Epithelial cell of proximal tubule (primary cell): ENCODE data around the gene TMEM239. TPM values are rescaled to one million over a fixed set of nuclear protein-coding genes. Genes with fewer than 3 reads are reported as not detected.

Experiments used
- DNase-seq: peaks from one replicate; pipeline ENCODE4 v3.0.0-alpha.2; 2011; ENCODE audit warnings: low read depth
- H3K4me3 ChIP-seq: 2 replicates; pipeline ENCODE4 v1.5.1; 2011; ENCODE audit warnings: low read depth, mild to moderate bottlenecking, low read length
- total RNA-seq: library from RNA; depleted of rRNA; stranded (reverse); fragments of >200 nt; gene quantifications from 2 replicates; pipeline ENCODE4 v1.2.3, GENCODE V29; 2015
- TF ChIP-seq, protein P1 (sequence below): conservative IDR thresholded peaks from 2 replicates; pipeline ENCODE4 v1.5.1; 2012; ENCODE audit warnings: low read depth, mild to moderate bottlenecking, low read length

Gene TMEM239
- total RNA-seq, 1 donor from 2014 or later: not detected

DNA sequence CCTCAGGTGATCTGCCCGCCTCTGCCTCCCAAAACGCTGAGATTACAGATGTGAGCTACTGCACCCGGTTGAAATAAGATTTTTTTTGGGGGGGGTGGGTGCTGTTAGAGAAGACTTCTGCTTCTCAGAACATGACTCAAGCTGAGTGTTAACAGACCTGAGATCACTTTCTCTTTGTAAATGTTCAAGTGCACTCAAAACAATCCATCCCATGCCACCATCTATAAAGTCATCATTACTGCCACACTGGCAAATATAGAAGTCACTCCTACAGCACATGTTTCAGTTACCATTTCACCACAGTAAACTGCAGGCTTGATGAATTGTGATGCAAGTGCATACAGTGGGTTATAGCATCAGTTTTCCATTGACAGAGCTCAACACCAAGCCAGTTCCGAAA lies 33.4 kb downstream of the TMEM239 start:
- H3K4me3 ChIP-seq: no peak overlapping the region
- no peak for DNase-seq
- TF ChIP-seq, protein P1, sequence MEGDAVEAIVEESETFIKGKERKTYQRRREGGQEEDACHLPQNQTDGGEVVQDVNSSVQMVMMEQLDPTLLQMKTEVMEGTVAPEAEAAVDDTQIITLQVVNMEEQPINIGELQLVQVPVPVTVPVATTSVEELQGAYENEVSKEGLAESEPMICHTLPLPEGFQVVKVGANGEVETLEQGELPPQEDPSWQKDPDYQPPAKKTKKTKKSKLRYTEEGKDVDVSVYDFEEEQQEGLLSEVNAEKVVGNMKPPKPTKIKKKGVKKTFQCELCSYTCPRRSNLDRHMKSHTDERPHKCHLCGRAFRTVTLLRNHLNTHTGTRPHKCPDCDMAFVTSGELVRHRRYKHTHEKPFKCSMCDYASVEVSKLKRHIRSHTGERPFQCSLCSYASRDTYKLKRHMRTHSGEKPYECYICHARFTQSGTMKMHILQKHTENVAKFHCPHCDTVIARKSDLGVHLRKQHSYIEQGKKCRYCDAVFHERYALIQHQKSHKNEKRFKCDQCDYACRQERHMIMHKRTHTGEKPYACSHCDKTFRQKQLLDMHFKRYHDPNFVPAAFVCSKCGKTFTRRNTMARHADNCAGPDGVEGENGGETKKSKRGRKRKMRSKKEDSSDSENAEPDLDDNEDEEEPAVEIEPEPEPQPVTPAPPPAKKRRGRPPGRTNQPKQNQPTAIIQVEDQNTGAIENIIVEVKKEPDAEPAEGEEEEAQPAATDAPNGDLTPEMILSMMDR: no peak

DNA sequence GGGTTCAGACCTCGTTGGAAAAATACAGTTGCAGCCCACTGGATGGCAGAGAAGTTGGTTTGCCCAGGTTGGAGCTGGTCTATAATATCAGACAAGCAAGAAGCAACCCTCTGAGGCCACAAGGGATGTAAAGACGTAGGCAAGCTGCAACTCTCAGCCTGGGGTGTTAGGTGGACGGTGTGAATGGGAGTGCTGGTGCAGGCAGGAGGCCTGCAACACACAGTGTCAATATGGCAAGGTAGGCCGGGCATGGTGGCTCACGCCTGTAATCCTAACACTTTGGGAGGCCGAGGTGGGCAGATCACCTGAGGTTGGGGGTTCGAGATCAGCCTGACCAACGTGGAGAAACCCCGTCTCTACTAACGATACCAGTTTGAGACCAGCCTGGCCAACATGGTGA lies 34.9 kb downstream of the TMEM239 start:
- TF ChIP-seq, protein P1: no peak
- DNase-seq: no peak
- no peak overlapping the region for H3K4me3 ChIP-seq

- TF ChIP-seq, protein P1: no peak
- no peak overlapping the region for H3K4me3 ChIP-seq
- DNase-seq: no peak
Measured at GRCh38 chr20:2858591-2858990, 42.4 kb downstream of the TMEM239 start.

DNA sequence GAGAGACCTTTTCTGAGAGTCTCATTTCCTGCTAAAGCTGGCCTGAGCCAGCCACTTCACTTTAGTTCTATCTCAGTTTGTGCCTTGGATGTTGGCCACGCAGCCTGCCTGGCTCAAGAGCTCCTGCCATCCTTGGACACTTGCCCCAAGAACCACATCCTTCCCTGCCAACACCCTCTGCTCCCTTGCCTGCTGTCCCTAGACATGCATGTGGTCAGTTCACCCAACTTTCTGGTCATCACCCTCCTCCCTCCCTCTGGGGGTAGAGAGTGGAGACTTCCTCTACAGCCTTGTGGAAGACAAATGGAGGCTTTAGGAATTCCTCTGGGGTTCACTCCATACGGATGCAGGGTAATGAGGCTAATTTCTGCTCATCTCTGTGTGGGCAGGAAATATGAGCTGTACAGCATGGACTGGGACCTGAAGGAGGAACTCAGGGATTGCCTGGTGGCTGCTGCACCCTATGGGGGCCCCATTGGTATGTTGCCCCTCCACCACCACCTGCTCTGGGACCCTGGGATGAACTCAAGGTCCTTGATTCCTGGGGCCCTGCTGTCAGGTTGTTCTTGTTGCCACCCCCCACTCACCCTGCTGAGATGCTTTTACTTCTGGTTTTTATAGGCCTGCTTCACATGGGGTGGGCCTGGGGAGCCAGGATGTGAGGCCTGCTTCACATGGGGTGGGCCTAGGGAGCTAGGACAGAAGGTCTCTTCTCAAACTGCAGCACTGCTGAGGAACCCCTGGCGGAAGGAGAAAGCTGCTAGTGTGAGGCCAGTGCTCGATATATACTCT lies 43.4 kb downstream of the TMEM239 start:
- no peak overlapping the region for H3K4me3 ChIP-seq
- no peak for DNase-seq
- TF ChIP-seq, protein P1: no peak

DNA sequence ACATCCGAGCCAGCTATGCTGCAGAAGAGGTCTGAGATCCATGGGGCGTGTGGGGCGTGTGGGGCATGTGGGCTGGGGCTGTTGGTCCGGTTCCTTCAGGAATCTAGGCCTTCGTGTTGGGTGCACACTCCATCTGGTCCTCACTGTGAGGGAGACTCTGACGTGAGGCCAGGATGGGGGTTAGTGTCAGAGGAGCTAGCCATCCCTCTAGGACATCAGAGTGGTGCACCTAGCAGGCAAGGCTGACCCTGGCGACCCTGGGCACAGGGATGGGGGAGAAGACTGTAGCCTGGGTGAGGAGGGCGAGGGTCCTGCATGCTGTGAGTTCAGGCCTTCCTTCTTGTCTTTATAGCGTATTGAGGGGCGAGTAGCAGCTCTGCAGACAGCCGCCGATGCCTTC lies 48.5 kb downstream of the TMEM239 start:
- DNase-seq: no peak
- no peak overlapping the region for H3K4me3 ChIP-seq
- TF ChIP-seq, protein P1: no peak

DNA sequence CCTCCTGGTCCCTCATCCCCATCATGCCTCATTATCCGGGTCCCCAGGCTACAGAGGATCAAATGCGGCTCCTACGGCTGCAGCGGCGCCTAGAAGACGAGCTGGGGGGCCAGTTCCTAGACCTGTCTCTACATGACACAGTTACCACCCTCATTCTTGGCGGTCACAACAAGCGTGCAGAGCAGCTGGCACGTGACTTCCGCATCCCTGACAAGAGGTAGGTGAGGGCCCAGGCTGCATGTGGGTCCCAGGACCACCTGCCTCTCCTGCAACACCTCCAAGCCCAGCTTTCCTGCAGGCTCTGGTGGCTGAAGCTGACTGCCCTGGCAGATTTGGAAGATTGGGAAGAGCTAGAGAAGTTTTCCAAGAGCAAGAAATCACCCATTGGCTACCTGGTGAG lies 48.9 kb downstream of the TMEM239 start:
- DNase-seq: no peak
- TF ChIP-seq, protein P1: no peak
- H3K4me3 ChIP-seq: no peak overlapping the region

DNA sequence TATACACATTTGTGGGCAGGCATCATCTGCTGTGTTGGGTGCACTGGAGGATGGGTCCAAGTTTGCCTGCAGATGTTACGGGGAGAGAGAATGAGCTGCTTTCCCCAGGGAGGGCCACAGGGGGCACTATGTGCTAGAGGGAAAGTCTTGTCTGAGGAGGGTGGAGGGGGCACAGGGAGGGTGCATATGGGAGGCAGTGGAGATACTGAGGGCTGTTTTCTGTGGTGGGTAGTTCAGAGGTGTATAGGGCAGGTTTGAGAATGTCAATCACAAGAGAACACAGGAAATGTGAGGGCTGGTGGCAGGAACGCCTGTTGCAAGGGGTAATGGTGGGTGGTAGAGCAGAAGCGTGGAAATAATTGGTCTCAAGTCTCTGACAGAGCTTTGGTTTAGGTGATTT lies 49.5 kb downstream of the TMEM239 start:
- no peak for DNase-seq
- TF ChIP-seq, protein P1: peak; percentile 11
- H3K4me3 ChIP-seq: no peak overlapping the region
